Stimulated activated CD4-positive, alpha-beta T cell treated with anti-CD3 and anti-CD28 coated beads, Interleukin-1b, Interleukin-23, amount 100 ng/mL, for 1 hour (primary cell): ENCODE results near the gene FCHO1.
"Not testable (repeated sequence)": the region's sequence is repeated elsewhere in the genome, so short reads cannot be mapped to it uniquely, and the experiment has no call there.

ENCODE experiments used
- DNase-seq, 2 donors: peaks; one replicate each; pipeline ENCODE4 v3.0.0-alpha.2; 2020; ENCODE audit warnings: low read depth in 2 of 2

FCHO1 gene

GRCh38 chr19:17794412-17794730, 43.1 kb downstream of the FCHO1 start:
- no peak for DNase-seq

- no peak for DNase-seq
Measured at GRCh38 chr19:17794731-17795494, 43.6 kb downstream of the FCHO1 start, which contains the start of gene B3GNT3. Gene B3GNT3, plus strand, starts transcription at chr19:17795138. Its CDS starts 12,670 bp downstream, at chr19:17807808.

GRCh38 chr19:17795495-17795856, 44.2 kb downstream of the FCHO1 start:
- DNase-seq, result no peak

- no peak for DNase-seq
Measured at GRCh38 chr19:17796013-17796837, 44.9 kb downstream of the FCHO1 start.

DNA sequence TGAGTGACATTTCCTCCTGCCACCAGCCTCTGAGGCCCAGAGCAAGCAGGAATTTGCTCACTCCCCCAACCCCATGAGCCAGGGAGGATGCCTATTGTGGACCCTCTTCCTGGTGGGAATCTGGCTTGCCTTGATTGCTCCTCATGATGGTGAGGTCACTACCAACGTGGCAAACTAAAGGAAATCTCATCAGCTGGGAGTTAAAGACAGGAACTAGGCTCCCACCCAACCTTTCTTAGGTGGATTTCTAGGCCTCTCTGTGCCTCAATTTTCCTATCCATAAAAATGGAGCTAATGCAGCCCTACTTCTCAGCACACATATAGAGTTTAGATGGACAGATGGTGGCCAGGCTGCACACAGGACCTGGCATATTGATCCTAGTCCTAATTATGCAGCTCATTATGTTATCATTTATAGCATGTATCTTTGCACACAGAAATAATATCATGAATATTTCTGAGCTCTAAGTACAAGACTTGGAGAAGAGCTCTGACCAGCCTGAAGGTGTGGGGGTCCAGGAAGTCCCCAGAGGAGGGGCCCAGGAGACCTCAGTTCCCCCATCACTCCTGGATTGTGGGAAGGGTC, 45.7 kb downstream of the FCHO1 start:
- no peak for DNase-seq

- DNase-seq, result no peak
Measured at GRCh38 chr19:17797424-17798201, 46.3 kb downstream of the FCHO1 start.

GRCh38 chr19:17798599-17798998, 47.3 kb downstream of the FCHO1 start:
- DNase-seq, result not testable (repeated sequence)

DNA sequence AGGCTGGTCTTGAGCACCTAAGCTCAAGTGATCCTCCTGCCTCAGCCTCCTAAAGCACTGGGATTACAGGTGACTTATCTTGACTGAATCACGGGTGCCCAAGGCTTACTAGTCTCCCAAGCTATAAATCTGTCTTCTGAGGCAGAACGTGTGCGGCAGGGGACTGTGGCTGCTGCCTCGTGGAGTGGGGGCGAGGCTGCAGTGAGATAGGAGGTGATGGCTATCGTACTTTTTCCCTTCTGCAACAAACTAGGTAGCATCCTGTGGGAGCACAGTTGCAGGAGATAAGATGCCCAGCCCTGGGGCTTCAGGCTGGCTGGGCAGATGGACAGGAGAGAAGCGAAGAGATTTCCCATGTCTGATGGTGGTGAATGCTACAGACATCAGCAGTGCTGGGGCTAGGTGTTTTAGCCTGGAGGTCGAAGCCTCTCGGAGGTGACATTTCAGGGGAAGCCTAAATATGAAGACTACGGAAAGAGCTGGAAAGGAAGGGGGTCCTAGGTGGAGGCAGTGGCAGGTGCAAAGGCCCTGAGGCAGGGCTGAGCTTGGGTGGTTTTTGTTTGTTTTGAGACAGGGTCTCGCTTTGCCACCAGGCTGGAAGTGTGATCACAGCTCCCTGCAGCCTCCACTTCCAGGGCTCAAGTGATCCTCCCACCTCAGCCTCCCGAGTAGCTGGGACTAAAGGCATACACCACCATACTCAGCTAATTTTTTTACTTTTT, 51.0 kb downstream of the FCHO1 start:
- no peak for DNase-seq

- no peak for DNase-seq
Measured at GRCh38 chr19:17803264-17803896, 52.1 kb downstream of the FCHO1 start.

- DNase-seq, result no peak
Measured at GRCh38 chr19:17805427-17805826, 54.1 kb downstream of the FCHO1 start.

- no peak for DNase-seq
Measured at GRCh38 chr19:17806945-17807344, 55.7 kb downstream of the FCHO1 start.

DNA sequence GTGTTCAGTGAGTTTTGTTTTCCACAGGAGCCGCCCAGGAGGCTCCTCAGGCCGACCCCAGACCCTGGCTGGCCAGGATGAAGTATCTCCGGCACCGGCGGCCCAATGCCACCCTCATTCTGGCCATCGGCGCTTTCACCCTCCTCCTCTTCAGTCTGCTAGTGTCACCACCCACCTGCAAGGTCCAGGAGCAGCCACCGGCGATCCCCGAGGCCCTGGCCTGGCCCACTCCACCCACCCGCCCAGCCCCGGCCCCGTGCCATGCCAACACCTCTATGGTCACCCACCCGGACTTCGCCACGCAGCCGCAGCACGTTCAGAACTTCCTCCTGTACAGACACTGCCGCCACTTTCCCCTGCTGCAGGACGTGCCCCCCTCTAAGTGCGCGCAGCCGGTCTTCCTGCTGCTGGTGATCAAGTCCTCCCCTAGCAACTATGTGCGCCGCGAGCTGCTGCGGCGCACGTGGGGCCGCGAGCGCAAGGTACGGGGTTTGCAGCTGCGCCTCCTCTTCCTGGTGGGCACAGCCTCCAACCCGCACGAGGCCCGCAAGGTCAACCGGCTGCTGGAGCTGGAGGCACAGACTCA, 56.5 kb downstream of the FCHO1 start:
- no peak for DNase-seq

DNA sequence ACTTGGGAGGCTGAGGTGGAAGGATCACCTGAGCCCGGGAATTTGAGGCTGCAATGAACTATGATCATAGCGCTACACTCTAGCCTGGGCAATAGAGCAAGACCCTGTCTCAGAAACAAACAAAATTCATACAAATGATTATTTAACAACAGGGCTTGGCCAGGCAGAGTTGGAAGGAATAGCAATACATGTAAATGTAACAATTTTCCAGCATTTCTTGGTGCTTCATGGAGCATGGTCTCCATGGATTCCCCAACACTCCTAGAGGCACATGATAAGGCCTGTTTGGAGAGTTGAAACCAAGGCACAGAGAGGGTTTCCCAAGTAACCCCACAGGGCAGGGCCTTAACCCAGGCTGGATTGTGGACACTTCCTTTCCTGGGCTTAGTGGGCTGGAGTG, 59.8 kb downstream of the FCHO1 start:
- no peak for DNase-seq

DNA sequence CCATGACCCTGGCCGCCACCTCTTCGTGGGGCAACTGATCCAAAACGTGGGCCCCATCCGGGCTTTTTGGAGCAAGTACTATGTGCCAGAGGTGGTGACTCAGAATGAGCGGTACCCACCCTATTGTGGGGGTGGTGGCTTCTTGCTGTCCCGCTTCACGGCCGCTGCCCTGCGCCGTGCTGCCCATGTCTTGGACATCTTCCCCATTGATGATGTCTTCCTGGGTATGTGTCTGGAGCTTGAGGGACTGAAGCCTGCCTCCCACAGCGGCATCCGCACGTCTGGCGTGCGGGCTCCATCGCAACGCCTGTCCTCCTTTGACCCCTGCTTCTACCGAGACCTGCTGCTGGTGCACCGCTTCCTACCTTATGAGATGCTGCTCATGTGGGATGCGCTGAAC, 60.4 kb downstream of the FCHO1 start:
- DNase-seq, result no peak

DNA sequence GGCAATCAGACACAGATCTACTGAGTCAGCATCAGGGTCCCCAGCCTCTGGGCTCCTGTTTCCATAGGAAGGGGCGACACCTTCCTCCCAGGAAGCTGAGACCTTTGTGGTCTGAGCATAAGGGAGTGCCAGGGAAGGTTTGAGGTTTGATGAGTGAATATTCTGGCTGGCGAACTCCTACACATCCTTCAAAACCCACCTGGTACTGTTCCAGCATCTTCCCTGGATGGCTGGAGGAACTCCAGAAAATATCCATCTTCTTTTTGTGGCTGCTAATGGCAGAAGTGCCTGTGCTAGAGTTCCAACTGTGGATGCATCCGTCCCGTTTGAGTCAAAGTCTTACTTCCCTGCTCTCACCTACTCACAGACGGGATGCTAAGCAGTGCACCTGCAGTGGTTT, 60.8 kb downstream of the FCHO1 start:
- DNase-seq, result no peak

GRCh38 chr19:17817668-17818363, 66.5 kb downstream of the FCHO1 start:
- no peak for DNase-seq

GRCh38 chr19:17821190-17821589, 69.9 kb downstream of the FCHO1 start, which contains the start of gene INSL3:
Gene INSL3, minus strand, starts transcription at chr19:17821519. Its CDS starts 13 bp downstream, at chr19:17821506.
- DNase-seq, result no peak

- no peak for DNase-seq
Measured at GRCh38 chr19:17824339-17824738, 73.1 kb downstream of the FCHO1 start.

DNA sequence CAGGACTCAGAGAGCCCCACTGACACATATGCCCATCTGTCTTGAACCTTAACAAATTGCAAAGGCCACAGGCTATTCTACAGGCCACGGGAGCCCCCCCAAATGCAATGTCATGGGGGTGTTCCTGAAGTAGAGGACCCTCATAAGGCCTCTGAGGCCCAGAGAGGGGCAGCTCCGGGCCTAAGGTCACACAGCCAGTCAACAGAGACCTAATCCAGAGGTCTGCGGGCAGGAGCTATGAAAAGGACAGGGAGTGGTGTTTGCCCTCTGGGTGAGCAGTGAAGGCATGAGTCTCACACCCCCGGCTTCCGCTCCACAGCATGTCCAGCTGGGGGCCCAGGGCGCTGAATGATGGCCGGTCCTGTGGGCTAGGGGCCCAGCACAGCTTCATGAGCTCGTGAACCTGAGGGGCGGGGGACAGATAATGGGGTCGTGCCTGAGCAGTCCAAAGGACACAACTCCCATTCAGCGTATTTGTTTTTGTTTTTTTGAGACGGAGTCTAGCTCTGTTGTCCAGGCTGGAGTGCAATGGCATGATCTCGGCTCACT, 75.3 kb downstream of the FCHO1 start:
- no peak for DNase-seq
